ENCODE measurements around the gene COL5A1. TPM values are rescaled to one million over a fixed set of nuclear protein-coding genes. Genes with fewer than 3 reads are reported as not detected.
A peak's percentile ranks its signal among the peaks of the same experiment; 100 is the strongest.

COL5A1 gene
- total and polyA plus RNA-seq, 2 experiments from 2014 or later, result 2.5 to 13.1 TPM

GRCh38 chr9:134741846-134742245 is 100.2 kb downstream of the COL5A1 start:
- H3K27me3 Mint-ChIP-seq (ENCODE audit: insufficient read depth, low read depth, poor library complexity), result peaks cover 14% of the 10 kb centered on the region
- Histone ChIP-seq H2AFZ (no peak overlapping the region), H3K4me1 (ENCODE audit: insufficient read depth) (no peaks in the 10 kb centered on the region), H4K20me1 (replicated peaks; ENCODE audit: insufficient read depth) (no peaks in the 10 kb centered on the region), H3K4me2 (no peak overlapping the region), H3K9me2 (ENCODE audit: insufficient read depth) (no peaks in the 10 kb centered on the region), H3K4me3 (no peak overlapping the region), H3K79me2 (replicated peaks; ENCODE audit: insufficient read depth) (no peaks in the 10 kb centered on the region), H3K36me3 (ENCODE audit: insufficient read depth) (no peaks in the 10 kb centered on the region), H3F3A (replicated peaks; ENCODE audit: low read depth) (no peaks in the 10 kb centered on the region; the same call in 1 of the 2 replicates), H3K27ac (ENCODE audit: low read depth) (no peak overlapping the region), H3K27me3 (ENCODE audit: insufficient read depth) (no peaks in the 10 kb centered on the region)
- no peak overlapping the region for H3K4me3 Mint-ChIP-seq
- H3K36me3 Mint-ChIP-seq (ENCODE audit: low read depth), result peaks cover 10% of the 10 kb centered on the region
- H3K4me1 Mint-ChIP-seq, result peaks cover 3% of the 10 kb centered on the region; the same call in 2 of the 3 replicates
- H3K27ac Mint-ChIP-seq, result no peak overlapping the region
- peaks cover 12% of the 10 kb centered on the region; the same call in 2 of the 3 replicates for H3K9me3 Mint-ChIP-seq
- no peak for TF ChIP-seq CREB1 (CRISPR knock-in tag; IDR thresholded peaks at IDR 0.05; ENCODE audit: low read depth)
- TF ChIP-seq STAT1 (IDR thresholded peaks at IDR 0.05; ENCODE audit: unreplicated experiment), result no peak
- TF ChIP-seq NANOG (IDR thresholded peaks at IDR 0.05; ENCODE audit: borderline replicate concordance), result no peak
- DNase-seq (ENCODE audit: low spot score) (no peak), ATAC-seq (no peak)

GRCh38 chr9:134742822-134743535 is 101.4 kb downstream of the COL5A1 start:
- Mint-ChIP-seq H3K27ac (no peak overlapping the region), H3K36me3 (ENCODE audit: low read depth) (peaks cover 20% of the 10 kb centered on the region), H3K4me1 (peaks cover 3% of the 10 kb centered on the region; the same call in 2 of the 3 replicates), H3K4me3 (no peak overlapping the region), H3K9me3 (peaks cover 21% of the 10 kb centered on the region), H3K27me3 (ENCODE audit: insufficient read depth, low read depth, poor library complexity) (peaks cover 13% of the 10 kb centered on the region)
- no peaks in the 10 kb centered on the region for H3K4me1 ChIP-seq (ENCODE audit: insufficient read depth)
- no peak overlapping the region for H3K4me2 ChIP-seq
- no peak overlapping the region for H3K4me3 ChIP-seq
- H3K27me3 ChIP-seq (ENCODE audit: insufficient read depth), result no peaks in the 10 kb centered on the region
- no peaks in the 10 kb centered on the region for H3K9me2 ChIP-seq (ENCODE audit: insufficient read depth)
- ATAC-seq, result peak; percentile 61
- H3K27ac ChIP-seq (ENCODE audit: low read depth), result no peak overlapping the region
- H3K36me3 ChIP-seq (ENCODE audit: insufficient read depth), result no peaks in the 10 kb centered on the region
- peaks cover 11% of the 10 kb centered on the region for H3F3A ChIP-seq (replicated peaks; ENCODE audit: low read depth)
- no peak overlapping the region for H2AFZ ChIP-seq
- no peak for TF ChIP-seq EZH2 (IDR thresholded peaks at IDR 0.05; ENCODE audit: low read depth, unreplicated experiment)
- peak; percentile 55 to 72 for TF ChIP-seq CTCF (conservative IDR thresholded peaks at IDR 0.05; ENCODE audit: low read depth in 2 of 2)
- TF ChIP-seq POLR2AphosphoS5 (IDR thresholded peaks at IDR 0.05; ENCODE audit: low read depth), result no peak
- H3K79me2 ChIP-seq (replicated peaks; ENCODE audit: insufficient read depth), result no peaks in the 10 kb centered on the region
- no peaks in the 10 kb centered on the region for H4K20me1 ChIP-seq (replicated peaks; ENCODE audit: insufficient read depth)
- DNase-seq (ENCODE audit: low spot score), result peak; percentile 65

GRCh38 chr9:134743853-134744252 is 102.2 kb downstream of the COL5A1 start:
- Histone ChIP-seq H3K27me3 (ENCODE audit: insufficient read depth) (no peaks in the 10 kb centered on the region), H3F3A (replicated peaks; ENCODE audit: low read depth) (peaks cover 14% of the 10 kb centered on the region), H3K4me1 (ENCODE audit: insufficient read depth) (no peaks in the 10 kb centered on the region), H3K9me2 (ENCODE audit: insufficient read depth) (no peaks in the 10 kb centered on the region), H4K20me1 (replicated peaks; ENCODE audit: insufficient read depth) (no peaks in the 10 kb centered on the region), H2AFZ (no peak overlapping the region), H3K27ac (ENCODE audit: low read depth) (no peak overlapping the region), H3K4me3 (no peak overlapping the region), H3K4me2 (no peak overlapping the region), H3K36me3 (ENCODE audit: insufficient read depth) (no peaks in the 10 kb centered on the region), H3K79me2 (replicated peaks; ENCODE audit: insufficient read depth) (no peaks in the 10 kb centered on the region)
- H3K4me3 Mint-ChIP-seq, result no peak overlapping the region
- ATAC-seq (no peak), DNase-seq (ENCODE audit: low spot score) (no peak)
- H3K4me1 Mint-ChIP-seq, result peaks cover 3% of the 10 kb centered on the region; the same call in 2 of the 3 replicates
- H3K9me3 Mint-ChIP-seq, result peaks cover 27% of the 10 kb centered on the region
- peaks cover 27% of the 10 kb centered on the region for H3K36me3 Mint-ChIP-seq (ENCODE audit: low read depth)
- H3K27ac Mint-ChIP-seq, result no peak overlapping the region
- peaks cover 12% of the 10 kb centered on the region for H3K27me3 Mint-ChIP-seq (ENCODE audit: insufficient read depth, low read depth, poor library complexity)
- TF ChIP-seq ZNF331 (CRISPR knock-in tag; IDR thresholded peaks at IDR 0.05; ENCODE audit: low read depth) (no peak), REST (IDR thresholded peaks at IDR 0.05; ENCODE audit: unreplicated experiment) (no peak)

Measured in GM23338 (cell line).